Articular chondrocyte of knee joint (primary cell): ENCODE data around the gene THBD. TPM values are rescaled to one million over a fixed set of nuclear protein-coding genes. Genes with fewer than 3 reads are reported as not detected.

Experiments used
- total RNA-seq: library from RNA; depleted of rRNA; stranded (reverse); fragments of >200 nt; gene quantifications from 2 replicates; pipeline ENCODE4 v1.2.3, GENCODE V29; 2012

THBD gene
- 1.2 and 1.6 TPM in 2 replicates for total RNA-seq

GRCh38 chr20:23049201-23050075 is at the start of gene THBD:
Gene THBD (minus strand): TSS chr20:23049672. CDS start chr20:23049504, 168 bp downstream.

GRCh38 chr20:23086056-23086566 is 36.6 kb upstream of the THBD start, which contains the start of gene CD93:
Gene CD93 (minus strand): TSS chr20:23086324. CDS start chr20:23086192, 132 bp downstream.

DNA sequence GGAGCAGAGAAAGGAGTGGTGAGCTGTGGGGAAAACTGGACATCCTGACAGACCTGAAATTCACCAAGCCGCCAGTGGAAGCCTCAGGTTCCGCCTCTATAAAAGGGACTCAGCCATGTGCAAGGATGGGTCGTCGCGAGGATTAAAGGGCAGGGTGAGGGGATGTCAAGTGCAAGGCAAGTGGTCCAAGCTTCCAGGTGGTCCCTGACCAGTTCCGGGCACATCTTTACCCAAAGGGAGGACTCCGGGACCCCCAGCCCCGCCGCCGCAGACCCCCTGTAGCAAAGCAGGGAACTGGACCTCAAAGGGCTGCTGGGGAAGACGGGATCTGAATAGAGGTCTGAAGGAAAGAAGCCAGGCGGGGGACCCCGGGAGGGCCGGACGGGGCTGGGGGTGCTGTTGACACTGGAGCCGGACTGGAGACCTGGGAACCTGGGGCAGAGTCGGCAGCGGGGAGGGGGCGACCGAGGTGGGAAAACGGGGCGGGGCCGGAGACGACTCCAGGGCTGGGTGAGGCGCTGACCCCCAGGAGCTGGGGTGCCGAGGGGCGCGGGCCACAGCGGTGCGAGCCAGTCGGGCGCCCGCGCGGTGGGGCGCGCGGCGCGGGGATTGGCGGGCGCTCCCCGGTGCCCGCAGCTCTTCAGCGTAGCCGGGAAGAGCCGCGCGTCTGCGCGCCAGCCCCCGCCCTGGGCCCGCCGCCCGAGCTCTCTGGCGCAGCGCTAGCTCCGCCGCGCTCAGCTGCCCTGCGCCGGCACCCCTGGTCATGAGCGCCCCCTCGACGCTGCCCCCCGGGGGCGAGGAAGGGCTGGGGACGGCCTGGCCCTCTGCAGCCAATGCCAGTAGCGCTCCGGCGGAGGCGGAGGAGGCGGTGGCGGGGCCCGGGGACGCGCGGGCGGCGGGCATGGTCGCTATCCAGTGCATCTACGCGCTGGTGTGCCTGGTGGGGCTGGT is 14.5 kb downstream of the THBD start, which contains the start of gene SSTR4:
SSTR4 (plus strand) TSS at position 592 of the 951 bp plus-strand sequence; CDS start at position 764, 172 bp downstream.

Other genes with a start within 250 kb of the THBD start
- not detected in 2 replicates for gene SSTR4, start 14.4 kb downstream of the THBD start, total RNA-seq
- gene CD93, start 36.7 kb upstream of the THBD start, total RNA-seq, result 0.13 and 0.54 TPM in 2 replicates